Esophagus squamous epithelium (tissue), 5 donors: ENCODE results near the gene PEX14. TPM values are rescaled to one million over a fixed set of nuclear protein-coding genes. Genes with fewer than 3 reads are reported as not detected.

ENCODE experiments used
- DNase-seq: peaks from one replicate; lab custom pipeline; 2025; lab: John Stamatoyannopoulos, UW
- H3K27ac ChIP-seq, 4 donors: fragments of 200-600 bp; sonication (generic); one replicate each; pipeline ENCODE4 v1.5.1; 2016 to 2019; ENCODE audit warnings: mild to moderate bottlenecking in 1 of 4
- H3K27me3 ChIP-seq, 4 donors: fragments of 200-600 bp; sonication (generic); 1 replicate in 3 of 4; 2 replicates in 1 of 4; pipeline versions ENCODE4 v1.5.1 to v1.6.0; 2017 to 2021; ENCODE audit warnings: antibody characterized with exemption in 1 of 4
- H3K36me3 ChIP-seq, 3 donors: fragments of 200-600 bp; sonication (generic); one replicate each; pipeline ENCODE4 v1.5.1; 2016 to 2019
- H3K4me1 ChIP-seq, 3 donors: fragments of 200-600 bp; sonication (generic); one replicate each; pipeline ENCODE4 v1.5.1; 2017 to 2019
- H3K4me3 ChIP-seq, 4 donors: fragments of 200-600 bp; sonication (generic); 1 replicate in 3 of 4; 2 replicates in 1 of 4; pipeline ENCODE4 v1.5.1; 2016 to 2019; ENCODE audit warnings: mild to moderate bottlenecking in 2 of 4, moderate library complexity in 1 of 4
- H3K9me3 ChIP-seq, 3 donors: fragments of 200-600 bp; sonication (generic); one replicate each; pipeline ENCODE4 v1.5.1; 2016 to 2019
- POLR2A ChIP-seq, 4 donors: fragments of 450-650 bp; IDR thresholded peaks; one replicate each; pipeline ENCODE4 v1.6.1; 2017; ENCODE audit warnings: antibody characterized with exemption in 4 of 4, mild to moderate bottlenecking in 4 of 4, moderate library complexity in 3 of 4
- WGBS, 2 donors: methylation state at CpG; one replicate each; pipeline ENCODE4 v1.1.5; 2018; 5-methylcytosine and 5-hydroxymethylcytosine counted together
- intact Hi-C: fragments of 100-400 bp; cut with DNase I; formaldehyde crosslinking; loops from one replicate; pipeline ENCODE4 v1.15.0; 2022
- total RNA-seq, 4 donors: library from RNA; depleted of rRNA; stranded (reverse); fragments of >200 nt; gene quantifications; one replicate each; pipeline ENCODE4 v1.1.0, GENCODE V29; 2016
- TF ChIP-seq, protein P1 (sequence below), 6 experiments: fragments of 450-650 bp in 4 of 6; fragments of 200-600 bp in 2 of 6; sonication (generic) in 2 of 6; IDR thresholded peaks; one replicate each; pipeline ENCODE4 v1.5.1; 2016 to 2019; ENCODE audit warnings: antibody characterized with exemption in 6 of 6, mild to moderate bottlenecking in 4 of 6, moderate library complexity in 4 of 6
- donor health status: DM: yes; HTN: yes; CAD: no.

PEX14 gene
- total RNA-seq, 4 donors from 2014 or later: 9.4 to 22.9 (median 15.2) TPM

DNA sequence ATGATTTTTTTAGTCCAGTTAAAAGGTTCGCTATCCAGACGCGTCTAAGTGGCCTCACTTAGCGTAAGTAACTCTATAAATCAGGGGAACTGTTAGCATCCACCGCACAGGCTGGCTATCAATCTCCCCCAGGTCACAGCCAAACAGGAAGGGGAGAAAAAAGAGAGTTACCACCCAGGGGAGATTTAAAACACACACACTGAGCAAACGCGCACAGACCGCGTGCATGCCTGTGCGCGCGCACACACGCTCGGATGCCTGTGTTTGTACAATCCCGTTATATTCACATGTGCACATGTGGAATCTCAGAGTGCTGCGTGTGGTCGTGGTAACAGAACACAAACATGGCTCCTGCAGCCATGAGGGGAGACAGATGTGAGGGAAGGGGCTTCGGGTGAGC is 196.3 kb downstream of the PEX14 start:
- Histone ChIP-seq H3K4me1 (peaks cover 6 to 98% (median 13%) of the 10 kb centered on the region in 3 donors), H3K27me3 (no peaks in the 10 kb centered on the region), H3K36me3 (peaks cover 0 to 9% (median 0%) of the 10 kb centered on the region in 3 donors), H3K27ac (peak overlapping the region in 3 of 4 donors; percentile 57 to 79 (median 69)), H3K4me3 (no peak overlapping the region), H3K9me3 (no peaks in the 10 kb centered on the region)
- WGBS, 2 donors: 48 to 52% methylated on average over 15 of the region's 18 CpGs
- no peak for TF ChIP-seq POLR2A (IDR thresholded peaks at IDR 0.05)
- TF ChIP-seq, protein P1, sequence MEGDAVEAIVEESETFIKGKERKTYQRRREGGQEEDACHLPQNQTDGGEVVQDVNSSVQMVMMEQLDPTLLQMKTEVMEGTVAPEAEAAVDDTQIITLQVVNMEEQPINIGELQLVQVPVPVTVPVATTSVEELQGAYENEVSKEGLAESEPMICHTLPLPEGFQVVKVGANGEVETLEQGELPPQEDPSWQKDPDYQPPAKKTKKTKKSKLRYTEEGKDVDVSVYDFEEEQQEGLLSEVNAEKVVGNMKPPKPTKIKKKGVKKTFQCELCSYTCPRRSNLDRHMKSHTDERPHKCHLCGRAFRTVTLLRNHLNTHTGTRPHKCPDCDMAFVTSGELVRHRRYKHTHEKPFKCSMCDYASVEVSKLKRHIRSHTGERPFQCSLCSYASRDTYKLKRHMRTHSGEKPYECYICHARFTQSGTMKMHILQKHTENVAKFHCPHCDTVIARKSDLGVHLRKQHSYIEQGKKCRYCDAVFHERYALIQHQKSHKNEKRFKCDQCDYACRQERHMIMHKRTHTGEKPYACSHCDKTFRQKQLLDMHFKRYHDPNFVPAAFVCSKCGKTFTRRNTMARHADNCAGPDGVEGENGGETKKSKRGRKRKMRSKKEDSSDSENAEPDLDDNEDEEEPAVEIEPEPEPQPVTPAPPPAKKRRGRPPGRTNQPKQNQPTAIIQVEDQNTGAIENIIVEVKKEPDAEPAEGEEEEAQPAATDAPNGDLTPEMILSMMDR (IDR thresholded peaks at IDR 0.05): no peak
- DNase-seq: no peak
- intact Hi-C loops: no loop called here

- intact Hi-C loops: no loop called here
- no peaks in the 10 kb centered on the region for H3K27me3 ChIP-seq
- peak overlapping the region in 3 of 4 donors; percentile 57 to 79 (median 69) for H3K27ac ChIP-seq
- TF ChIP-seq, protein P1 (IDR thresholded peaks at IDR 0.05): no peak
- TF ChIP-seq POLR2A (IDR thresholded peaks at IDR 0.05): no peak
- H3K4me3 ChIP-seq: no peak overlapping the region
- peaks cover 0 to 9% (median 0%) of the 10 kb centered on the region in 3 donors for H3K36me3 ChIP-seq
- no peaks in the 10 kb centered on the region for H3K9me3 ChIP-seq
- DNase-seq: no peak
- 60 to 69% methylated on average over 14 to 18 of the region's 27 CpGs for WGBS, 2 donors
- H3K4me1 ChIP-seq: peaks cover 4 to 98% (median 13%) of the 10 kb centered on the region in 3 donors
Observed at GRCh38 chr1:10671622-10672342, 197.0 kb downstream of the PEX14 start.

GRCh38 chr1:10672343-10673050 is 197.7 kb downstream of the PEX14 start:
- peaks cover 11 to 98% (median 13%) of the 10 kb centered on the region in 3 donors for H3K4me1 ChIP-seq
- no peak for DNase-seq
- no peaks in the 10 kb centered on the region for H3K27me3 ChIP-seq
- H3K36me3 ChIP-seq: peaks cover 0 to 3% (median 0%) of the 10 kb centered on the region in 3 donors
- H3K4me3 ChIP-seq: no peak overlapping the region
- WGBS, 2 donors: 77 to 89% methylated on average over 30 to 31 of the region's 35 CpGs
- peak overlapping the region in 3 of 4 donors; percentile 57 to 79 (median 69) for H3K27ac ChIP-seq
- TF ChIP-seq POLR2A (IDR thresholded peaks at IDR 0.05): no peak
- TF ChIP-seq, protein P1 (IDR thresholded peaks at IDR 0.05): no peak
- intact Hi-C loops: no loop called here
- H3K9me3 ChIP-seq: no peaks in the 10 kb centered on the region

GRCh38 chr1:10673109-10673711 is 198.5 kb downstream of the PEX14 start:
- intact Hi-C loops: no loop called here
- H3K9me3 ChIP-seq: no peaks in the 10 kb centered on the region
- H3K4me3 ChIP-seq: no peak overlapping the region
- H3K27ac ChIP-seq: peak overlapping the region in 3 of 4 donors; percentile 47 to 79 (median 57)
- 85 to 89% methylated on average over 7 to 11 of the region's 19 CpGs for WGBS, 2 donors
- peaks cover 0 to 5% (median 0%) of the 10 kb centered on the region in 3 donors for H3K36me3 ChIP-seq
- H3K4me1 ChIP-seq: peaks cover 11 to 98% (median 13%) of the 10 kb centered on the region in 3 donors
- no peaks in the 10 kb centered on the region for H3K27me3 ChIP-seq
- TF ChIP-seq, protein P1 (IDR thresholded peaks at IDR 0.05): no peak
- TF ChIP-seq POLR2A (IDR thresholded peaks at IDR 0.05): no peak
- DNase-seq: no peak
